ENCODE measurements around the gene ZNF416. TPM values are rescaled to one million over a fixed set of nuclear protein-coding genes. Genes with fewer than 3 reads are reported as not detected.

The ZNF416 gene
- total and polyA plus RNA-seq, 4 donors, result 0.97 to 2.9 (median 1.2) TPM

- DNase-seq (ENCODE audit: low spot score), result no peak
- Histone ChIP-seq H3K27me3 (ENCODE audit: control insufficient read depth in 4 of 4, insufficient read depth in 4 of 4, low read length in 3 of 4) (no peaks in the 10 kb centered on the region), H3K27ac (ENCODE audit: low read depth in 1 of 2, low read length in 2 of 2) (no peak overlapping the region), H3K9me3 (ENCODE audit: control insufficient read depth in 4 of 4, low read length in 3 of 4) (peaks cover 55 to 81% (median 73%) of the 10 kb centered on the region in 4 donors), H3K4me3 (ENCODE audit: low read depth in 1 of 3, low read length in 3 of 3) (peak overlapping the region in 2 of 3 donors; percentile 56 to 66), H3K36me3 (ENCODE audit: control insufficient read depth in 4 of 4, insufficient read depth in 3 of 4, low read depth in 1 of 4, low read length in 3 of 4) (peaks cover 38 to 90% (median 86%) of the 10 kb centered on the region in 4 donors), H3K4me1 (ENCODE audit: control insufficient read depth in 4 of 4, insufficient read depth in 4 of 4, low read length in 3 of 4) (no peaks in the 10 kb centered on the region), H3K9ac (ENCODE audit: low read depth in 1 of 2, low read length in 2 of 2) (no peak overlapping the region)
- TF ChIP-seq JUND (IDR thresholded peaks at IDR 0.05), result no peak
- no peak for TF ChIP-seq YY1 (IDR thresholded peaks at IDR 0.05)
- no peak for TF ChIP-seq ZBTB33 (IDR thresholded peaks at IDR 0.05)
- no peak for TF ChIP-seq CTCF (IDR thresholded peaks at IDR 0.05; ENCODE audit: low read depth, low read length, missing input control)
- no peak for TF ChIP-seq REST (IDR thresholded peaks at IDR 0.05)
- no peak for TF ChIP-seq EGR1 (IDR thresholded peaks at IDR 0.05; ENCODE audit: low read depth in 2 of 2)
- TF ChIP-seq TAF1 (conservative IDR thresholded peaks at IDR 0.05), result no peak
- TF ChIP-seq RXRA (IDR thresholded peaks at IDR 0.05), result no peak
- TF ChIP-seq FOXA2 (IDR thresholded peaks at IDR 0.05), result no peak
- TF ChIP-seq RAD21 (IDR thresholded peaks at IDR 0.05), result no peak
- TF ChIP-seq MAX (IDR thresholded peaks at IDR 0.05), result no peak
- TF ChIP-seq NR2F2 (IDR thresholded peaks at IDR 0.05), result no peak
- TF ChIP-seq HNF4A (conservative IDR thresholded peaks at IDR 0.05), result no peak
- TF ChIP-seq FOXA1 (IDR thresholded peaks at IDR 0.05), result no peak
- TF ChIP-seq SP1 (IDR thresholded peaks at IDR 0.05), result no peak
- TF ChIP-seq HNF4G (IDR thresholded peaks at IDR 0.05), result no peak
- no peak for TF ChIP-seq GABPA (IDR thresholded peaks at IDR 0.05 in 1 of 2, conservative IDR thresholded peaks at IDR 0.05 in 1 of 2)
- TF ChIP-seq ATF3 (IDR thresholded peaks at IDR 0.05), result no peak
- WGBS, result 98% methylated on average over 2 of the region's 2 CpGs
Observed at GRCh38 chr19:57552432-57552831, 26.3 kb downstream of the ZNF416 start.
